Fibroblast of gingiva (primary cell): ENCODE data around the gene MOGAT3.
A peak's percentile ranks its signal among the peaks of the same experiment; 100 is the strongest.

ENCODE experiments used
- DNase-seq: peaks from one replicate; pipeline ENCODE4 v3.0.0-alpha.2; 2011; ENCODE audit warnings: low read depth

MOGAT3 gene

GRCh38 chr7:101160910-101161309, 39.9 kb downstream of the MOGAT3 start:
- DNase-seq = no peak

GRCh38 chr7:101159696-101160674, 40.9 kb downstream of the MOGAT3 start:
- no peak for DNase-seq

GRCh38 chr7:101156866-101157589, 43.8 kb downstream of the MOGAT3 start:
- DNase-seq = no peak

- DNase-seq = no peak
Measured at GRCh38 chr7:101156277-101156676, 44.6 kb downstream of the MOGAT3 start.

GRCh38 chr7:101155303-101155702, 45.5 kb downstream of the MOGAT3 start:
- DNase-seq = no peak

- DNase-seq = no peak
Measured at GRCh38 chr7:101154693-101155102, 46.1 kb downstream of the MOGAT3 start.

GRCh38 chr7:101153969-101154692, 46.7 kb downstream of the MOGAT3 start, which contains the start of gene AP1S1:
AP1S1 (plus strand) TSS chr7:101154476; CDS start chr7:101154515, 39 bp downstream.
- DNase-seq = peak; percentile 94

GRCh38 chr7:101151908-101152651, 48.8 kb downstream of the MOGAT3 start:
- no peak for DNase-seq
